A673 (cell line): Measurements from ENCODE around the gene QKI.

Source experiments
- CTCF ChIP-seq: fragments of 300-800, 200-600 bp; sonication (generic); conservative IDR thresholded peaks from 2 replicates; pipeline ENCODE4 v1.5.1; 2017; ENCODE audit warnings: low read depth, mild to moderate bottlenecking, antibody characterized with exemption, low read length, moderate library complexity, mixed read lengths
- EZH2 ChIP-seq: fragments of 200-600 bp; sonication (generic); IDR thresholded peaks from 2 replicates; pipeline ENCODE4 v1.6.1; 2017; ENCODE audit warnings: borderline replicate concordance, low read depth, mild to moderate bottlenecking, mixed read lengths, antibody characterized with exemption, low read length; ENCODE audit not compliant: poor library complexity, severe bottlenecking

- TF ChIP-seq CTCF (no peak), EZH2 (no peak)
Observed at GRCh38 chr6:163530406-163530805, 115.9 kb downstream of the QKI start.
